Suppressor macrophage treated with lipopolysaccharide for 4 hours (primary cell): Measurements from ENCODE around the gene MAGI2.
A peak's percentile ranks its signal among the peaks of the same experiment; 100 is the strongest.

Experiments used
- DNase-seq: peaks from one replicate; pipeline ENCODE4 v3.0.0-alpha.2; 2020

The MAGI2 gene

GRCh38 chr7:78039790-78040776, 1413.4 kb downstream of the MAGI2 start:
- DNase-seq = peak; percentile 66

DNA sequence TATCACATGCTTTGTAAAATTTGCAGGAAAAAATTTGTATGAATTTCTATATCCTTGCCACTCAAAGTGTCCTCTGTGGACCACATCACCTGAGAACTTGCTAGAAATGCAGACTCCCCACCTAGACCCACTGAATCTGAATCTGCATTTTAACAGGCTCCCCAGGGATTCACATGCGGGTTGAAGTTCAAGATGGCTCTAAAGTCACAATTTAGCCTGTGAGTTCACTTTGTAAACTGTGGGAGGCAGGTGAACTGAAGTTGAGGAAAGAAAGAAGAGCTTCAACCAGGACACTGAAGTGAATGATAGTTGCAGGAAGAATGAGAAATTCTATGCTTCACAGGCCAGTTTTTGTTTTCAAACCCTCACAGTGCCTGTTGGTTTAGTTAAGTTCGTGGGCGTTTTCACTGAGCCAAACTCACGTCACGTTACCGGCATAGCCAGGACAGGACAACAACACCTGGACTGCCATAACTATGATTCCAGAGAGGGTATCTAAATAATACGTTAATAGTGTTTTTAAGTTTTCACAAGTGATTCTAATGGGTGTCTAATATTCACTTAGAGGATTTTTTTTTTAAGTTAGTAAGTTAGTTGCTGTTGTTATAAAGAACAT, 1414.9 kb downstream of the MAGI2 start:
- DNase-seq = no peak

DNA sequence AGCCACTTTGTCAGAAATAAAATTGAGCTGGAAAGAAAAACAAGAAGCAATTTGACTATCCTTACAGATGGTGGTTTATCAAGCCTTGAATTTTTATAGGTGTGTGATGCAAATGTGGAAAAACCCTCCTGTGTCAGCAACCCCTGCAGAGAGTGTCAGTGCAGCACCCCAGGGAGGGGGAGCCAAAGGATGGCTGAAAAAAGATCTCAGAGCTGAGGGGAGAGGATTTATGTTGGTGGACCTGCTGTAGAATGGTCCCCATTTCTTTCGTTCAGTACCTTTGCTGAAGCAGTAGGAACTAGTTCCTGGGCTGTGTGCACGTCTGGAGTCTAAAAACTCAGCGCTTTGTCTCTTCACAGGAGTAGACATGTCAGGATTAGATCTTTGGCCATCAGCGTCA, 1415.9 kb downstream of the MAGI2 start:
- no peak for DNase-seq

GRCh38 chr7:78033410-78033809, 1420.1 kb downstream of the MAGI2 start:
- DNase-seq = no peak

- no peak for DNase-seq
Measured at GRCh38 chr7:78026492-78026891, 1427.0 kb downstream of the MAGI2 start.

DNA sequence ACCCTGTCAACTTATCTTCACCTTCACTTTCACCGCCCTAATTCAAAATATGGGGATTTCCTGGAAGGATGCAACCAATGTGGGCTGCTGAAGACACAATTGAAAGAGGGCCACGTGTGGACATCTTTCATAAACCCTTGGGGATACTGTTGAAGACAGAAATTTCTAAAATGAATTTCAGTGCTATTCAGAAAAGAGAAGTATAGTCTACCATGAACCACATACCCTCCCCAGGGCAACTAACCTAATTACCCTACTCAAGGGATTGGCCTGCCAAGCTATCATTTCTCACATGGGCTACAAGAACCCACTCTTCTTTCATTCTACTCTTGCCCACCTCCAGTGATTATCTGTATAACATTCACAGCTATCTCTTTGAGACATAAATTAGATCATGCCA, 1428.9 kb downstream of the MAGI2 start:
- DNase-seq = no peak

GRCh38 chr7:78023191-78023590, 1430.3 kb downstream of the MAGI2 start:
- DNase-seq = no peak

DNA sequence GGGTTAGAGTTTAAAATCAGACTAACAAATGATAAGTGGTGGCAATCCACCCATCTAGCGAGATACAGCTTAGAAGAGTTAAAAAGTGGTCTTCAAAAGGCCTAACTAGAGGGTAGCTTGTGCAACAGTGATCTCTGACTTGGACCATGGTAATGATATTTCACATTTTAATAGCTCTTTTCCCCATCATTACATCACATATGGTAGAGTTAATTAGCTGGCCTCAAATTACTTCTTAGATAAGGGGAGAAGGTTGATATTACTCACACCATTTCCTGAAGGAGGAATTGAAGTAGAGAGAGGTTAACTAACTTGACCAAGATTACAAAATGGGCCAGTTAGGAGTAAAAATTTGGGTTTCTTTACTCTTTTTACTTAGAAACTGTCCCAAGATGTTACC, 1431.3 kb downstream of the MAGI2 start:
- no peak for DNase-seq

DNA sequence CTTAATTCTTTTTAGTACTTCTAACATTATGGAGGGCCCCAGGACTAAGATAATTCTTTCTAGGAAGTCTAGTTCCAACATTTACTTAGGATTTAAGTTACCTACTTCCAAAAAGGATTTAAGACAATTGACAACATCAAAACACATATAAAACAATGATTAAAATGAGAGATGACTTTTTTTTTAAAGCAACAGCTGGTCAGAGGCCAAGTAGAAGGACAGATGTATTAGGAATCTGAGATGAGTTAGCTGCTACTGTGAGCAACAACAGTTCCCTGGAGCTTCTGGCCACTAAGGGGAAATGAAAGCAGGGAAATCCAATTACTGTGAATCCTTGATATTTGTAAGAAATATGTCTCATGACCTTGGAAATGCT, 1432.6 kb downstream of the MAGI2 start:
- peak; percentile 44 for DNase-seq

GRCh38 chr7:78020136-78020873, 1433.2 kb downstream of the MAGI2 start:
- DNase-seq = peak; percentile 75

DNA sequence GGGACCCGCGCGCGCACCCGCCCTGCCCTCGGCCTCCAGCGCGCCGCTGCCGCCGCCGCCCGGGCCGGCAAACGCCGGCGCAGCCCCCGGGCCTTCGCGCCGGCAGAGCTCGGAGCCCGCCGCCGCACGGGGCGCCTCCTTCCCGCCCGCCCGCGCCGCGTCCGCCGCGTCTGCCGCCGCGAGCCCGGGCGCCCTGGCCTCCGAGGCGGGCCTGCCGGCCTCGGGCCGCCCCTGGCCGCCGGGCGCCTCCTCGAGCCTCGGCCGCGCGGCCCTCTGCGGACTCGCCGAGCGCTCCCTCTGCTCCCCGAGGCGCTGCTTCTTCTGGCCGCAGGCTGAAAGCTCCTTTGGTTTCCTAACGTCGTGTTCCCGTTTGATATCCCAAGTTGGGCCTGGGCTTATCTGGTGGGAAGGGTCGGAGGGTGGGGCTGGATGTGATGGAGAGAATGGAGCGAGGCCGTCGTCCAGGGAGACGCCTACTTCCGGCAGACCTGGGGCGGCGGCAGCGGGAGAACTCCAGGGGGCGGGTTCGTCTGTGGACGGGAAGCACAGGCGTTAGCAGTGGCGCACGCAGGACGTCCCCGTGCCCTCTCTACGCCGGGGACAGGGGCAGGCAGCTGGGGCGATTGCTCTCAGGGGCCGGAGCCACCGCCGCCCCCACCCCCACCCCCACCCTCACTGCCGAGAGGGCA, 1433.9 kb downstream of the MAGI2 start:
- peak; percentile 70 for DNase-seq

- DNase-seq = peak; percentile 10
Measured at GRCh38 chr7:78018641-78019446, 1434.6 kb downstream of the MAGI2 start.

DNA sequence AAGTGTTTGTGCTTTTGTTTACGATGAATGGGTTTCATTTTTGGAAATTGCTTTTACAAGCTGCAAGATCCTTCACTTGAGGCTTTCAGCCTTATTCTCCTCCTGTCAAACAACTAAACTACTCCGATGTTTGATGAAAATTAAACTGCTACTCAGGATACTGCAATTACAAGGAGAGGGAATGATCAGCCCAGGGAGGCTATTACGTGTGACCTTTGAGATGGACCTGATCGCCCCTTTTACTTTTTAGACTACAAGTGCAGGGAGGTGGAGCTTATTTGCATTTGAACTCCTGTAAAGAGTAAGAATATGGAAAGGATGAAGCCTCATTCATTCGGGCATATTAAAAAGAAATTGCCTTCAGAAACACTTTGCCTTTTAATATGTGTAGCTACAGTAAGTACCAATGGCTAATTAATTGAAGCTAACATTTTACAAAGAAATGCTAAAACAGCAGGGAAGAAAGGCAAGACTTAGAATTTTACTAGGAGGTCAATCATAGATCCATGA, 1435.8 kb downstream of the MAGI2 start:
- no peak for DNase-seq

GRCh38 chr7:78015574-78016260, 1437.8 kb downstream of the MAGI2 start:
- no peak for DNase-seq

- DNase-seq = no peak
Measured at GRCh38 chr7:78014401-78014800, 1439.1 kb downstream of the MAGI2 start.

GRCh38 chr7:78013386-78013785, 1440.1 kb downstream of the MAGI2 start:
- no peak for DNase-seq

- DNase-seq = no peak
Measured at GRCh38 chr7:78011642-78012041, 1441.8 kb downstream of the MAGI2 start.

GRCh38 chr7:78007231-78007630, 1446.2 kb downstream of the MAGI2 start:
- DNase-seq = no peak

GRCh38 chr7:78006063-78006755, 1447.3 kb downstream of the MAGI2 start:
- DNase-seq = no peak

- no peak for DNase-seq
Measured at GRCh38 chr7:78002715-78003114, 1450.8 kb downstream of the MAGI2 start.

- DNase-seq = no peak
Measured at GRCh38 chr7:78002021-78002420, 1451.4 kb downstream of the MAGI2 start.
